Measurements from ENCODE around the gene ENAH. TPM values are rescaled to one million over a fixed set of nuclear protein-coding genes. Genes with fewer than 3 reads are reported as not detected.
"Not testable (repeated sequence)": the region's sequence is repeated elsewhere in the genome, so short reads cannot be mapped to it uniquely, and the experiment has no call there.

ENAH gene
- polyA plus RNA-seq, 5 donors: 169 to 253 (median 235) TPM

GRCh38 chr1:225678545-225678944 lies 25.6 kb upstream of the ENAH start:
- DNase-seq: no peak

- no peak for DNase-seq
Measured at GRCh38 chr1:225677350-225678124, 24.6 kb upstream of the ENAH start.

GRCh38 chr1:225674381-225674780 lies 21.5 kb upstream of the ENAH start:
- no peak for DNase-seq

- no peak for DNase-seq
Measured at GRCh38 chr1:225670806-225671733, 18.1 kb upstream of the ENAH start.

GRCh38 chr1:225670356-225670755 lies 17.4 kb upstream of the ENAH start:
- DNase-seq: no peak

GRCh38 chr1:225668222-225668621 lies 15.3 kb upstream of the ENAH start:
- DNase-seq: no peak

GRCh38 chr1:225667362-225667761 lies 14.4 kb upstream of the ENAH start:
- no peak for DNase-seq

GRCh38 chr1:225666495-225666894 lies 13.6 kb upstream of the ENAH start:
- no peak for DNase-seq

GRCh38 chr1:225664762-225665161 lies 11.8 kb upstream of the ENAH start:
- DNase-seq: no peak

- no peak for DNase-seq
Measured at GRCh38 chr1:225662155-225662554, 9.2 kb upstream of the ENAH start.

- DNase-seq: no peak
Measured at GRCh38 chr1:225660544-225660946, 7.6 kb upstream of the ENAH start.

GRCh38 chr1:225658041-225658440 lies 5.1 kb upstream of the ENAH start:
- no peak for DNase-seq

GRCh38 chr1:225657462-225657989 lies 4.6 kb upstream of the ENAH start:
- DNase-seq: no peak

- DNase-seq: not testable (repeated sequence)
Measured at GRCh38 chr1:225656259-225656655, 3.3 kb upstream of the ENAH start.

- DNase-seq: peak; percentile 76 to 79
Measured at GRCh38 chr1:225655509-225656258, 2.8 kb upstream of the ENAH start.

GRCh38 chr1:225654688-225655508 lies 2.0 kb upstream of the ENAH start:
- DNase-seq: no peak

- no peak for DNase-seq
Measured at GRCh38 chr1:225654277-225654597, 1.3 kb upstream of the ENAH start.

GRCh38 chr1:225653463-225654276 lies 747 bp upstream of the ENAH start:
- peak; percentile 70 to 79 for DNase-seq

GRCh38 chr1:225651872-225652728 lies 823 bp downstream of the ENAH start:
- DNase-seq: no peak

Measured in right lung (tissue), 5 donors.